ENCODE data around the gene ZC3H4.

ZC3H4 gene

DNA sequence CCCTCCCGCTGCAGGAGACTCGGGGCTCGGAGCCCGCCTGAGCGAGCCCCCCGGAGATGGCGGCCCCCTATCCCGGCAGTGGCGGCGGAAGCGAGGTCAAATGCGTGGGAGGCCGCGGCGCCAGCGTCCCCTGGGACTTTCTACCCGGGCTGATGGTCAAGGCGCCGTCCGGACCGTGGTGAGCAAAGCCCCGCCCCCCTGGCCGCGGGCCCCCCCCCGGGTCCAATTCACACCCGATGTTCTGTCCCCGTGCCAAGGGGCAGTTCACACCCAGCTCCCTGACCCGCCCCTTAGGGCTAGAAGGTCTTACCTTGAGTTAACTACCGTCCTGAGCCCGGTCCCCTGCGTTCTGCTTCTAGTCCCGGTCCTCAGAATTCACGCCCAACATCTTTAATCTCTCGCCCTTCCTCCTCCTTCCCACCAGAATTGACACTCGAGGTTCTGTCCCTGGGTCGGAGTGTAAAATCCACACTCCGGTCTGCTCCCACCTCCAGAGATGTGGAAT, 92.5 kb downstream of the ZC3H4 start:
- no peak for DNase-seq (ENCODE audit: low spot score)

DNA sequence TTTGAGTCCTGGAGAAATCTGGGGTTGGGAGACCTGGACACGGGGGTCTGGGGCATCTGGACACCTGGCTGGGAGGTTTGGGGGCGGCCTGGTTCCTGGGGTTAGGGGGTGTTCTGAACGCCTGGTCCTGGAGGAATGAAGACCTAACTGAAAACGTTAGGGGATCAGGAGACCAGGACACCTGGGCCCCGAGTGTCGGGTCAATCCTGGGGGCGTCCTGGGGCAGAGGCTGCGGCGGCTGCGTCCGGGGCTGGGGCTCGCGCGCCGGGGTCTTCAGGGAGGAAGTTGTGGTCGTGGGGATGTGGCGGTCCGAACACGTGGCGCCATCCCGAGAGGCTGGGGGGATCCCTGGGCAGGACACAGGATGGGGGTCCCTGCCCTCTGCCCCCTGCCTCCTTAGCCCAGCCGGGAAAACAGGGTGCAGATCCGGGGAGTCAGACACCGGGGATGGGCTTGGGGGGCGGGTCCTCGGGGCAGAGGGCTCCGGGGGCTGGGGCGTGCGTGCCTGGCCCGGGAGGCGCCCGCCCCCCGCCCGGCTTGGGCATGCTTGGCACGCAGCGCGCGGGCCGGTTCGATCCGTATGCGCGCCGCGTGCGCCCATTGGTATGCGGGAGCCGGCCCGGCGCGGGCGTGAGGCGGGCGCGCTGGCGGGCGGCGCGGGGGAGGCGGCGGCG, 93.3 kb downstream of the ZC3H4 start:
- DNase-seq (ENCODE audit: low spot score) = no peak

DNA sequence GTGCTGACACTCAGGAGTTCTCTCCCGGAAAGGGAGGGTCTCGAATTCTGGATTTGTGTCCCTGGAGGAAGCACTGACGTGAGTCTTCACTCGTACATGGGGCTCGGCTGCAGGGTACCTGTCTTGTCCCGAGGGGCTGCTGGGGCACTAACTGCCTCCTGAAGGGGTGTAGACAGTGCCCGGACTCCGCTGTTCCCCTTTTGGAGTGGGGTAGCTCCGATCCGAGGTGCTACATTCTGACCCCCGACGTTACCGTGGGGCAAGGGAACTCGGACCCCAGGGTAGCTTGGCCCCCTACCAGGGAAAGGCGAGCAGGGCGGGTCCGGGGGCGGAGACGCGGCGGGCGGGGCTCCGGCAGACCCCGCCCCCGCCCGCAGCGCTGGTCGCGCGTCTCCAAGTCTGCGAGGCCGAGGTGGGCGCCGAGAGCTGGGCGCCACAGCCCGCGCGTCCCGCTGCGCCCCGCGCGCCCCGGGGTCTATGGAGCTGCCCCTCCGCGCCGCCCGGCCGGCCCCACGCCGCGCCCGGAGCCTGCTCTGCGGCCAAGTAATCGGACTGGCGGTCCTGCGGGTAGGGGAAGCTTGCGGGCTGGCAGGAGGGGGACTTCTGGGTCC, 94.0 kb downstream of the ZC3H4 start, which contains the start of gene NPAS1:
Gene NPAS1 (plus strand): TSS at position 407 of the 611 bp plus-strand sequence. CDS start 1,211 bp downstream, outside the sequence.
- DNase-seq (ENCODE audit: low spot score) = no peak

DNA sequence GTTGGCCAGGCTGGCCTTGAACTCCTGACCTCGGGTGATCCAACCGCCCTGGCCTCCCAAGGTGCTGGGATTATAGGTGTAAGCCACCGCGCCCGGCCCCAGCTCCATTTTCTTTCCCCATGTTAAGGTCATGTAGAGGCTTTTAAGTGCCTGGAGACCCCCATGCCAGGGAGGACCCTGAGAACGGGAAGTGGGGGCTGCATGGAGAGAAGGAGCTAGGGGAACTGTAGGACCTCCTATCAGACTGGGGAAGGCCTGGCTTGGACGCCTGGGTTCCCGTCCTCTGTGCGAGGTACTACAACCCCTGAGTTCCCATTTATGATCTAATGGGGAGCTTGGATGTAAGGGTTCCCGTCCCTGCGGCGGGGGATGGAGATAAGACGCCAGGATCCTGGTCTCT, 94.7 kb downstream of the ZC3H4 start:
- no peak for DNase-seq (ENCODE audit: low spot score)

Data from kidney capillary endothelial cell (primary cell).